NCI-H1436 (cell line): ENCODE measurements around the gene SLC52A3.
"Not testable (repeated sequence)": the region's sequence is repeated elsewhere in the genome, so short reads cannot be mapped to it uniquely, and the experiment has no call there.

Source experiments
- DNase-seq: peaks from one replicate; lab custom pipeline; 2025; lab: John Stamatoyannopoulos, UW

SLC52A3 gene

DNA sequence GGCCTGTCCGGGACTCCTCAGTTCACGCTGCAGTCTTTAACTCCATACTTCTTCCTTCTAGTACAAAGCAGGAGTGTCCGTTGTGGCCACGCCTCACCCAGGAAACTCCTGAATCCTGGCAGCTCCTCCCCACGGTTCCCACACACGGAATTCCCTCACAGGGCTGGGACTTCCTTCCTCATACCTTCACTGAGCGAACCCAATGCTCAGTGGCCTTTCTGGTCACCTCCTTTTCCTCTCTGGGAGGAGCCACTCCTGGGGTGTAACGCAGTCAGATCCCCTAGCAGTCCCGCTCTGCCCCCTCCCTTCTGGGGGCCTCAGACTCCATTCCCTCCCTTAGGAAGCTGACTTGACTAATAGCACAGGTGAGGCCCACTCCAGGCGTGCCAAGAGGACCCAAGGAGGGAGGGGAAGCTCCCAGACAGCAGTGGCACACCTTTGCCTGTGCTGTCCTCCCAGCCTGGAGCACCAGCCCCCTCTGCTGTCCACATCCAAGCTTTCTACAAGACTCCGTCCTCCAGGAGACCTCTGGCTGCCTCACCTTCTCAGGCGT lies at the start of gene SLC52A3:
SLC52A3 (minus strand) TSS at position 75 of the 553 bp plus-strand sequence. CDS start 2,726 bp downstream, outside the sequence.
- DNase-seq = no peak

DNA sequence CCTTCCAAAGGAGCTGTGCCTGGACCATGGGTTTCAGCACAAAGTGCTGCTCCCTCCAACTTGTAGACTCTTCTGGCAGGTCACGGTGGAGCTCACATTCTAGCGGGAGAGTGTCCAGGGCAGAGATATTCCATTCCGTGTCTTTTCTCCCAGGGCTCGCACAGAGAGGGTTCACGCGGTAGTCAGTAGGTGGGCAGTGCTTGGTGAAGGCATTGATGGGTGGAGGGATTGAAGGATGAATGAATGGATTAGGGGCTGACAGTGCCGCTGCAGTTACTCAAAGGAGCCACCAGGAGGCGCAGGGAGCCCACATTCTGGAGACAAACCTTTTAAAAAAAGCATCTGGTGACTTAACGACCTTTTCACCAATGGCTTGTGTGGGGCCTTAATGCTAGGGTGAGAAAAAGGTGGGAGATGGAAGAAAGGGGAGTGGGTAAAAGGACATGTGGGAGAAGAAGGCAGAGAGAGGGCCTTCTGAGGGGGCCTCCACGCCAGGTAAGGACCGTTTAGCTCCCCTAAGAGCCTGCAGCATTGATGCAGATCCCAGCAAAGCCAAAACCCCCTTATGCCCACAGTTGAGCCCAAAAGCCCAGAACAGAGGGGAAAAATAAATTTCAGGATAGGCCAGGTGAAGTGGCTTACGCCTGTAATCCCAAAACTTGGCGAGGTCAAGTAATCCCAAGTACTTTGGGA lies 47.8 kb upstream of the SLC52A3 start:
- peak; percentile 50 for DNase-seq

GRCh38 chr20:815226-815625 lies 46.9 kb upstream of the SLC52A3 start:
- DNase-seq = no peak

GRCh38 chr20:813390-813789 lies 45.1 kb upstream of the SLC52A3 start:
- no peak for DNase-seq

- not testable (repeated sequence) for DNase-seq
These were observed 44.1 kb upstream of the SLC52A3 start for GRCh38 chr20:812435-812814.

DNA sequence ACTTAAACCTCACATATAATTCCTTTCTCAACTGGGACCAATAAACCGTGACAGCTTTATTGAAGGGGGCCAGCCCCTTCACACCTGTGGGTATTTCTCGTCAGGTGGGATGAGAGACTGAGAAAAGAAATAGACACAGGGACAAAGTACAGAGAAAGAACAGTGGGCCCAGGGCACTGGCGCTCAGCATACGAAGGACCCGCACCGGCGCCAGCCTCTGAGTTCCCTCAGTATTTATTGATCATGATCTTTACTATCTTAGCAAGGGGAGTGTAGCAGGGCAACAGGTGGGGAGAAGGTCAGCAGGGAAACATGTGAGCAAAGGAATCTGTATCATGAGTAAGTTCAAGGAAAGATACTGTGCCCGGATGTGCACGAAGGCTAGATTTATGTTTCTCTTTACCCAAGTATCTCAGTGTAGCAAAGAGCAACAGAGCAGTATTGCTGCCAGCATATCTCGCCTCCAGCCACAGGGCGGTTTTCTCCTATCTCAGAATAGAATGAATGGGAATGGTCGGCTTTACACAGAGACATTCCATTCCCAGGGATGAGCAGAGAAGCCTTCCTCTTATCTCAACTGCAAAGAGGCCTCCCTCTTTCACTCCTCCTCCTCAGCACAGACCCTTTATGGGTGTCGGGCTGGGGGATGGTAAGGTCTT lies 43.6 kb upstream of the SLC52A3 start:
- DNase-seq = not testable (repeated sequence)

- DNase-seq = no peak
These were observed 37.4 kb upstream of the SLC52A3 start for GRCh38 chr20:805713-806112.

DNA sequence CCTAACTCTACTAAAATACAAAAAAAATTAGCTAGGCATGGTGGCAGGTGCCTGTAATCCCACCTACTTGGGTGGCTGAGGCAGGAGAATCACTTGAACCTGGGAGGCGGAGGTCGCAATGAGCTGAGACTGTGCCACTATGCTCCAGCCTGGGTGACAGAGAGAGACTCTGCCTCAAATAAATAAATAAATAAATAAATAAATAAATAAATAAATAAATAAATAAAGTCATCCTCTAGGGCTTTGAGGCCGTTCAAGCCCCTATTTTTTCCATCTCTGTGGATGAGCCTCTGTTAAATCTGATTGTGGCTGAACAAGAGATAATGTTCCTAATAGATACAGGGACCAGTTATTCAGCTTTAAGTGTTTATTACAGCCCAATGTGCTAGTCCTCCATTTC lies 33.4 kb upstream of the SLC52A3 start:
- no peak for DNase-seq

GRCh38 chr20:800026-800425 lies 31.7 kb upstream of the SLC52A3 start:
- not testable (repeated sequence) for DNase-seq

- DNase-seq = not testable (repeated sequence)
These were observed 30.4 kb upstream of the SLC52A3 start for GRCh38 chr20:798746-799145.

DNA sequence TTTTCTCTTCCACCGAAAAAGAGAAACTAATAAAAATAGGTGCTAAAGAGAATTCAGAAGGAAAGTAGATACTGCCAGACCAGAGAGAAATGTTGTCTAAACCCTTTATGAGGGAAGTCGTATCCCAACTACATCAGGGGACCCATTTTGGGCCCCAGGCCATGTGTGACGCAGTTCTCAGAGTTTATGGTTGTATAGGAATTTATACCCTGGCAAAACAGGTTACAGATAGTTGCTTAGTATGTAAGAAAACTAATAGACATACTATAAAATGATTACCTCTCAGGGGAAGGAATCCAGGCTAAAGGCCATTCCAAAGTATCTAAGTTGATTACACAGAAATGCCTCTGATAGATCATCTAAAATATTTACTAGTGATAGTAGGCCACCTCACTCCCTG lies 28.6 kb upstream of the SLC52A3 start:
- DNase-seq = no peak

DNA sequence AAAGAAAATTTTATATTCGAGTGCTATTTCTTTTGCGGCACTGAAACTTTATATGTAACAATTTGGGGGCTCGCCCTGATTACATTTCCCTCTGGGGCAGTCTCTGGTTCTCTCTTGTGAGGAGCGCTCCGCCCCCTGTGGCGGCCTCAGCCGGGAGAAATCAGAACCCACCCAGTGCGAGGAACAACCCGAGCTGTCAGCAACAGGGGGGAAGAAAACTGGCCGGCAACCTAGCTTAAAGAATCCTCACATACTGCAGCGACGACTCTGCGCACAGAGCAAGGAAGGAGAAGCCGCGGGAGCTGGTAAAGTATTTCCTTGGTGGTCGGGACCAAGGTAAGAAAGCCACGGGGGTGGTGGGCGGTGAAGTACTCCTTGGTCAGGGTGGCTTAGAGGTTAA lies 23.9 kb upstream of the SLC52A3 start:
- DNase-seq = no peak

GRCh38 chr20:791056-791455 lies 22.8 kb upstream of the SLC52A3 start:
- no peak for DNase-seq

DNA sequence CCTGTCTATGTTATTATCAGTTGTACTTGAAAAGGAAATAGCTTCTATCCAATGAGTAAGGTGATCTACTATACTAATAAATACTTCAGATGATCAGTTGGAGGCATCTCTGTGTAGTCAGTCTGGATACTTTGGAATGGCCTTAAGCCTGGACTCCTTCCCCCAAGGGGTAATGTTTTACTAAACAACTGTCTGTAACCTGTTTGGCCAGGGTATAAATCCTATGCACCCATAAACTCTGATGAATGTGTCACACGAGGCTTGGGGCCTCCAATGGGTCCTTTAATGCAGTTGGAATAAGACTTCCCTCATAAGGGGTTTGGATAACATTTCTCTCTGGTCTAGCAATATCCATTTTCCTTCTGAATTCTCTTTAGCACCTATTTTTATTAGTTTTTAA lies 19.5 kb upstream of the SLC52A3 start:
- DNase-seq = no peak

DNA sequence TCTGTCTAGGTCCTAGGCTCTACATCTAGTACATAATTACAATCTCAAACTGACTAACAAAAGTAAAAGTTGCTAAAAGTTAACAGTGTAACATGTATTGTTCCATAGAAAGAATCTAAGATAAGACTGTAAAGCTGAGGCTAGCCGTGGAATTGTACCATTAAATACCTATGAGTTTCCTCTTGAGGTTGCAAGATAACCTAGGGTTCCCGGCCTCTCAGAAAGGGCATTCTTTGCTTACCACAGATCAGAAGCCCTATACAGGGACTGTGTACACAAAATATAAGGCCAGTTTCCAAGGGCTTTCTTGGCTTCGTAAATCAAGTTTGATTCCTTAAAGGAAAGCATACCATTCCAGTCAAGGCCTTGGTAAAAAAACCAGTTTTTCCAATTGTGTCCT lies 11.5 kb upstream of the SLC52A3 start:
- DNase-seq = no peak

DNA sequence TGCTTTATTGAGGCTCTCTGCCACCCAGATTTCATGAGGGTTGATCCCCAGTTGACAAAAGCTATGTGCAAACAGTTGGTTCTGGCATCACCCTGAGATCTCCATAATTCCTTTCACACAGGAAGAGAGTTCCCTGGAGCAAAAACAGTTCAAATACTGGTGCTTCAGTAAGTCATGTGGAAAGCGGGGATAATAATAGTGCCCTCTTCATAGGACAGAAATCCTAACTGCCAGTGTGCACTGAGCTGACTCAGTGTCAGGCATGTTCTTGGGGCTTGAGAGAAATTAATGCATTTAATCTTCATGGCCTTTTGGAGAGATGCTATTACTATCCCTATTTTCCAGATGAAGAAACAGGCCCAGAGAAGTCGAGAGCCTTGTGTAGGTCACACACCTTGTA lies 7.9 kb upstream of the SLC52A3 start:
- DNase-seq = no peak

DNA sequence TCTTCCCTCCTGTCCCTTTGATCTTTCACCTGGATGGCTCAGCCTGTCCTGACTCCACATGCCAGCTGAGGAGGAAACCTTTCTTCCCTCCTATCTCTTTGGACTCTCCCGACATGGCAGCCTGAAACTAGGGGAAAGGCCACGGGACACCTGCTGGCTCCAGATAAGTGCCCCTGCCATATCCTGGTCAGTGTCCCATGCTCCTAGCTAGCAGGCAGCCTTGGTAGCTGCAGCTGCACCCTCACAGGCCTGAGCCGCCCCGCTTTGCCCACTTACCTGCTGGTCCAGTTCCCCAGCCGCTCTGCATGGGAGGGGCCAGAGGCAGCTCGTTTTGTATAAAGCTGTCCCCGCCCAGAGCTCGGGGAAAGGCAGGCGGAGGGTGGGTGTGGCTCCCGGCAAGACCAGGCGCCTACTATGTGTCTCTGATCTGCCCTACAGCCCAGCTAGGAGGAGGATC lies 7.4 kb upstream of the SLC52A3 start:
- no peak for DNase-seq

DNA sequence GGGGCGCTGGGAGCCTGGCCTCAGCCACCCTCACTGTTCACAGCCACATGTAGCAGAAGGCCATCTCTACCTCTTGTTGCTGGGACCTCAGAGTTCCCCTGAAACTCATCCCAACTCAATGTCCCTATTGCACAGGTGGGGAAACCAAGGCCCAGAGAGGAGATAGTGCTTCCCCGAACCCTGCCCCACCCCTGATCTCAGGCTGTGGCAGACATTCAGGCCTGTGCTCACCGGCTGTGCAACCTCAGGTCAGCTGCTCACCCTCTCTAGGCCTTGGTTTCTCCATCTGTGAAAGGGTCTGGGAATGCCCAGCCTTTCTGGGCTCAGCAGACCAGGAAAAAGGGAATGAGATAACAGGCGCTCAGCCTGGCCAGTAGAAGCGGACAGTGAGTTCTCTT lies 6.4 kb upstream of the SLC52A3 start:
- no peak for DNase-seq

DNA sequence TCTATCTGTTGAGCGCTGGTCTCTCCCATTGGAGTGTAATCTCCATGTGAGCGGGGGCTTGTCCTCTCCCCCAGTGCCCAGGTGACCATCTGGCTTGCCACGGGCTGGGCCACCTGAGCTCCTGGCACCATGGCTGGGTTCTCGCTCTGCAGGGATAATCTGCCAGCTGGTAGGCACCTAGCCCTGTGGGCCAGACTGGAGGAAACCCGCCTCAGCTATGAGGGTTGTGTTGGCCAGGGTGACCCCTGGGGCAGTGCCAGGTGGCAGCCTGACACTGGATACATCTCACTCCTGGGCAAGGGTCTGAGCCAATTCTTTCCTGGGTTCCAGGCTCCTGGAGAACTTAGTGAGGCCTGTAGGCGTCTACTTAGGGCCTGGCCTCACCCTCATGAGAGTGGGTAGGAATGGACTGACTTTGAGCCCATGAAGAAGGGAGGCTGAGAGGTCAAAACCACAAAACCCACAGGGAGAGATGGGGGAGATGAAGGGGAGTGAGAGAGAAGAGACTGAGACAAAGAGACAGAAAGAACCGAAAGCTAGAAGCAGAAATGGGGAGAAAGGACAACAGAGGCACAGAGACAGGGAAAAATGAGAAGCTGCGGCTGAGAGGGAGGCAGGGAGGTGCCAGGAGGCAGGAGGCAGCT lies 5.8 kb upstream of the SLC52A3 start:
- DNase-seq = no peak

DNA sequence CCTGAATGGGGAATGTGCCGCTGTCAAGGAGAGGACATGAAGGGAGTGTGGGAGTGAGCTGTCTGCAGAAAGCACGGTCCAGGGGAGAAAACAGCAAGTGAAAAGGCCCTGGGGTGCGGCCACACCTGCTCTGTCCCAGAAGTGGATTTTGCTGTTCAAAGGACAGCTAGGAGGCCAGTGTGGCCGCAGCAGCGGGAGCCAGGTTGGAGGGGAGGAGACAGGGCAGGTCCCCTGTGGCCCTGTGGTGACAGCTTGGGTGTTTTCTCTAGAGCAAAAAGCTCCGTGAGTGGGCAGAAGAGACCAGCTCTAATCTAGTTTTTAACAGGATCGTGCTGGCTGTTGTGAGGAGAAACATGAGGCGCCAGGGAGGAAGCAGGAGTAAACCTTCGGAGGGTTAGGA lies 4.5 kb upstream of the SLC52A3 start:
- no peak for DNase-seq

- no peak for DNase-seq
These were observed 3.6 kb upstream of the SLC52A3 start for GRCh38 chr20:771741-772464.

DNA sequence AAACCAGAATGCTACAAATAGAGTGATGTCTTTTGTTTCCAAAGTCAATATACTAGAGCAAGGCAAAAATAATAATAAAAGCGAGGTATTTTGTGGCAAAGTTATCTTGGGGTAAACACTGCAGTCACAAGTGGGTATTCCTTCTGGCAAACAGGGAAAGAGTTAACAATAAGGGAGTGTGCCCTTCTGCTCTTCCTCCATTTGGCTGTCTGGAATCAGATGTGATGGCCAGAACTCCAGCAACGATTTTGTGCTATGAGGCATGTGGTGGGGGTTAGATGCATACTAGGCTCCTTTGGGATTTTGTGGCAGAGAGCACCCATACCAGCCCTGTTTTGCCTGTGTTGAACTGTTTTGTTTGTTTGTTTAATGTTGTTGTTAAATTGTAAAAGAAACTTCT lies 2.4 kb upstream of the SLC52A3 start:
- DNase-seq = no peak
